A673 (cell line): ENCODE measurements around the gene NFIB. TPM values are rescaled to one million over a fixed set of nuclear protein-coding genes. Genes with fewer than 3 reads are reported as not detected.

Experiments used
- BruUV-seq: library from RNA; stranded (reverse); fragments of 400-500 nt; replicated peaks from 2 replicates; lab custom pipeline; 2021; lab: Mats Ljungman, UMichigan
- CTCF ChIA-PET: fragments of 300-600 bp; sonication (Branson Sonifier 250); formaldehyde crosslinking; loops from one replicate; lab custom pipeline; 2022; ENCODE audit warnings: antibody characterized with exemption; lab: Charles Lee
- POLR2A ChIA-PET: fragments of 300-600 bp; sonication (Branson Sonifier 250); formaldehyde crosslinking; loops from one replicate; lab custom pipeline; 2022; ENCODE audit warnings: antibody characterized with exemption; ENCODE audit not compliant: low non-redundant PET; lab: Charles Lee
- DNase-seq: peaks from one replicate; pipeline ENCODE4 v3.0.0-alpha.2; 2015; ENCODE audit warnings: low spot score
- H3K27ac ChIP-seq: fragments of 200-600 bp; sonication (generic); 2 replicates; pipeline ENCODE4 v1.5.1; 2016; ENCODE audit warnings: mixed run types, low read depth, mild to moderate bottlenecking, mixed read lengths, antibody characterized with exemption, low read length; ENCODE audit not compliant: poor library complexity, severe bottlenecking
- H3K27me3 ChIP-seq: fragments of 200-600 bp; sonication (generic); replicated peaks from 2 replicates; pipeline ENCODE4 v1.6.1; 2017; ENCODE audit warnings: mixed run types, low read depth, mild to moderate bottlenecking, mixed read lengths, antibody characterized with exemption, low read length; ENCODE audit not compliant: insufficient read depth, poor library complexity
- H3K36me3 ChIP-seq: fragments of 200-600 bp; sonication (generic); 2 replicates; pipeline ENCODE4 v1.6.1; 2016; ENCODE audit warnings: mixed run types, mild to moderate bottlenecking, mixed read lengths, antibody characterized with exemption, low read length; ENCODE audit not compliant: insufficient read depth, poor library complexity, severe bottlenecking
- H3K4me1 ChIP-seq: fragments of 200-600 bp; sonication (generic); 2 replicates; pipeline ENCODE4 v1.6.1; 2017; ENCODE audit warnings: mixed run types, mild to moderate bottlenecking, mixed read lengths, antibody characterized with exemption, low read length; ENCODE audit not compliant: insufficient read depth, poor library complexity, severe bottlenecking
- H3K4me3 ChIP-seq: fragments of 200-600 bp; sonication (generic); 2 replicates; pipeline ENCODE4 v1.5.1; 2016; ENCODE audit warnings: low read depth, mixed run types, mild to moderate bottlenecking, mixed read lengths, low read length; ENCODE audit not compliant: poor library complexity, severe bottlenecking
- H3K9me3 ChIP-seq: fragments of 200-600 bp; sonication (generic); 2 replicates; pipeline ENCODE4 v1.6.1; 2016; ENCODE audit warnings: mixed run types, low read depth, mild to moderate bottlenecking, mixed read lengths, antibody characterized with exemption, low read length; ENCODE audit not compliant: poor library complexity, severe bottlenecking
- EZH2 ChIP-seq: fragments of 200-600 bp; sonication (generic); IDR thresholded peaks from 2 replicates; pipeline ENCODE4 v1.6.1; 2017; ENCODE audit warnings: borderline replicate concordance, low read depth, mild to moderate bottlenecking, mixed read lengths, antibody characterized with exemption, low read length; ENCODE audit not compliant: poor library complexity, severe bottlenecking
- intact Hi-C: fragments of 100-400 bp; cut with micrococcal nuclease; formaldehyde crosslinking; loops from one replicate; pipeline ENCODE4 v1.10.0; 2022; ENCODE audit not compliant: unreplicated experiment
- total RNA-seq: library from RNA; stranded (reverse); gene quantifications from 2 replicates; pipeline ENCODE4 v1.2.3, GENCODE V29; 2021
- TF ChIP-seq, protein P1 (sequence below): fragments of 300-800, 200-600 bp; sonication (generic); conservative IDR thresholded peaks from 2 replicates; pipeline ENCODE4 v1.5.1; 2017; ENCODE audit warnings: low read depth, mild to moderate bottlenecking, antibody characterized with exemption, low read length, moderate library complexity, mixed read lengths

The NFIB gene
- total RNA-seq, 1 experiment from 2014 or later = 41.2 TPM

- TF ChIP-seq, protein P1, sequence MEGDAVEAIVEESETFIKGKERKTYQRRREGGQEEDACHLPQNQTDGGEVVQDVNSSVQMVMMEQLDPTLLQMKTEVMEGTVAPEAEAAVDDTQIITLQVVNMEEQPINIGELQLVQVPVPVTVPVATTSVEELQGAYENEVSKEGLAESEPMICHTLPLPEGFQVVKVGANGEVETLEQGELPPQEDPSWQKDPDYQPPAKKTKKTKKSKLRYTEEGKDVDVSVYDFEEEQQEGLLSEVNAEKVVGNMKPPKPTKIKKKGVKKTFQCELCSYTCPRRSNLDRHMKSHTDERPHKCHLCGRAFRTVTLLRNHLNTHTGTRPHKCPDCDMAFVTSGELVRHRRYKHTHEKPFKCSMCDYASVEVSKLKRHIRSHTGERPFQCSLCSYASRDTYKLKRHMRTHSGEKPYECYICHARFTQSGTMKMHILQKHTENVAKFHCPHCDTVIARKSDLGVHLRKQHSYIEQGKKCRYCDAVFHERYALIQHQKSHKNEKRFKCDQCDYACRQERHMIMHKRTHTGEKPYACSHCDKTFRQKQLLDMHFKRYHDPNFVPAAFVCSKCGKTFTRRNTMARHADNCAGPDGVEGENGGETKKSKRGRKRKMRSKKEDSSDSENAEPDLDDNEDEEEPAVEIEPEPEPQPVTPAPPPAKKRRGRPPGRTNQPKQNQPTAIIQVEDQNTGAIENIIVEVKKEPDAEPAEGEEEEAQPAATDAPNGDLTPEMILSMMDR = no peak
- TF ChIP-seq EZH2 = no peak
- H3K36me3 ChIP-seq = no peaks in the 10 kb centered on the region
- H3K27me3 ChIP-seq = no peaks in the 10 kb centered on the region
- peaks cover 24% of the 10 kb centered on the region for H3K4me1 ChIP-seq
- ChIA-PET CTCF (no interaction called here), POLR2A (no interaction called here)
- H3K4me3 ChIP-seq = no peak overlapping the region
- BruUV-seq = no TSS peak
- no peak for DNase-seq
- H3K27ac ChIP-seq = no peak overlapping the region
- no peaks in the 10 kb centered on the region for H3K9me3 ChIP-seq
- intact Hi-C loops = no loop called here
Measured at GRCh38 chr9:14052359-14052758, 261.6 kb downstream of the NFIB start.

GRCh38 chr9:14051419-14051818, 262.5 kb downstream of the NFIB start:
- H3K4me1 ChIP-seq = peaks cover 16% of the 10 kb centered on the region
- no peak for DNase-seq
- H3K27ac ChIP-seq = no peak overlapping the region
- H3K36me3 ChIP-seq = no peaks in the 10 kb centered on the region
- H3K27me3 ChIP-seq = no peaks in the 10 kb centered on the region
- POLR2A ChIA-PET = no interaction called here
- CTCF ChIA-PET = no interaction called here
- no peaks in the 10 kb centered on the region for H3K9me3 ChIP-seq
- no peak overlapping the region for H3K4me3 ChIP-seq
- BruUV-seq = no TSS peak
- intact Hi-C loops = no loop called here
- TF ChIP-seq EZH2 = no peak
- TF ChIP-seq, protein P1 = no peak

GRCh38 chr9:14043483-14043882, 270.5 kb downstream of the NFIB start:
- CTCF ChIA-PET = no interaction called here

More at GRCh38 chr9:14043483-14043882, 270.5 kb downstream of the NFIB start:
- intact Hi-C loops = no loop called here
- POLR2A ChIA-PET = interaction anchor here (0.6 kb wide), 1 partner anchor 170 kb away, joined by 3 read pairs; no protein-coding TSS in a partner anchor
- Histone ChIP-seq H3K27ac (no peak overlapping the region), H3K4me3 (no peak overlapping the region), H3K9me3 (no peaks in the 10 kb centered on the region), H3K36me3 (no peaks in the 10 kb centered on the region), H3K27me3 (no peaks in the 10 kb centered on the region), H3K4me1 (no peaks in the 10 kb centered on the region)
- no peak for DNase-seq
- no peak for TF ChIP-seq EZH2
- TF ChIP-seq, protein P1 = no peak
- BruUV-seq = no TSS peak
